NB4 (cell line): ENCODE results near the gene MARK1.

Experiments used
- CTCF ChIP-seq: IDR thresholded peaks from one replicate; pipeline ENCODE4 v1.5.1; 2012; ENCODE audit warnings: low read depth, low read length
- MAX ChIP-seq: IDR thresholded peaks from 2 replicates; pipeline ENCODE4 v1.6.1; 2011; ENCODE audit warnings: low read depth, low read length
- MYC ChIP-seq: IDR thresholded peaks from 2 replicates; pipeline ENCODE4 v1.6.1; 2011; ENCODE audit warnings: low read depth, low read length
- POLR2A ChIP-seq: IDR thresholded peaks from 2 replicates; pipeline ENCODE4 v1.6.1; 2011; ENCODE audit warnings: mild to moderate bottlenecking; ENCODE audit not compliant: insufficient read length; ENCODE audit errors: extremely low read depth

- TF ChIP-seq CTCF: no peak
- TF ChIP-seq POLR2A: no peak
- no peak for TF ChIP-seq MAX
- TF ChIP-seq MYC: no peak
Observed at GRCh38 chr1:220708936-220709801, 181.2 kb downstream of the MARK1 start.
